ENCODE results near the gene GTF2F2. TPM values are rescaled to one million over a fixed set of nuclear protein-coding genes. Genes with fewer than 3 reads are reported as not detected.
"Not testable (repeated sequence)": the region's sequence is repeated elsewhere in the genome, so short reads cannot be mapped to it uniquely, and the experiment has no call there.

The GTF2F2 gene
- total RNA-seq, 1 donor from 2014 or later = 60.1 TPM

GRCh38 chr13:45180303-45180702 lies 60.0 kb downstream of the GTF2F2 start:
- no peak for DNase-seq (ENCODE audit: low read depth)

GRCh38 chr13:45180713-45181601 lies 60.6 kb downstream of the GTF2F2 start:
- DNase-seq (ENCODE audit: low read depth) = peak; percentile 89

- DNase-seq (ENCODE audit: low read depth) = no peak
Observed at GRCh38 chr13:45184693-45185092, 64.4 kb downstream of the GTF2F2 start.

GRCh38 chr13:45185286-45185685 lies 65.0 kb downstream of the GTF2F2 start:
- no peak for DNase-seq (ENCODE audit: low read depth)

- not testable (repeated sequence) for DNase-seq (ENCODE audit: low read depth)
Observed at GRCh38 chr13:45189077-45189476, 68.8 kb downstream of the GTF2F2 start.

DNA sequence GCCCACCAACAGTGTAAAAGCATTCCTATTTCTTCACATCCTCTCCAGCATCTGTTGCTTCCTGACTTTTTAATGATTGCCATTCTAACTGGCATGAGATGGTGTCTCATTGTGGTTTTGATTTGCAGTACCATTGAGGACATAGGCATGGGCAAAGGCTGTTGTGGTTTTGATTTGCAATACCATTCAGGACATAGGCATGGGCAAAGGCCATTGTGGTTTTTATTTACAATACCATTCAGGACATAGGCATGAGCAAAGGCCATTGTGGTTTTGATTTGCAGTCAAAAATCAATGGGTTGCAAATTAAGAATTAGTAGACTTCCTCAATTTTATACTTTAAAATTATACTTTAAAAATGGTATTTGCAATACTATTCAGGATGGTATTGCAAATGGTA lies 69.2 kb downstream of the GTF2F2 start:
- DNase-seq (ENCODE audit: low read depth) = peak; percentile 99

GRCh38 chr13:45191874-45192273 lies 71.6 kb downstream of the GTF2F2 start:
- no peak for DNase-seq (ENCODE audit: low read depth)

GRCh38 chr13:45194081-45194939 lies 74.0 kb downstream of the GTF2F2 start:
- peak; percentile 89 for DNase-seq (ENCODE audit: low read depth)

- DNase-seq (ENCODE audit: low read depth) = no peak
Observed at GRCh38 chr13:45195421-45195820, 75.1 kb downstream of the GTF2F2 start.

GRCh38 chr13:45196096-45196495 lies 75.8 kb downstream of the GTF2F2 start:
- DNase-seq (ENCODE audit: low read depth) = no peak

GRCh38 chr13:45196622-45197021 lies 76.3 kb downstream of the GTF2F2 start:
- peak; percentile 76 for DNase-seq (ENCODE audit: low read depth)

DNA sequence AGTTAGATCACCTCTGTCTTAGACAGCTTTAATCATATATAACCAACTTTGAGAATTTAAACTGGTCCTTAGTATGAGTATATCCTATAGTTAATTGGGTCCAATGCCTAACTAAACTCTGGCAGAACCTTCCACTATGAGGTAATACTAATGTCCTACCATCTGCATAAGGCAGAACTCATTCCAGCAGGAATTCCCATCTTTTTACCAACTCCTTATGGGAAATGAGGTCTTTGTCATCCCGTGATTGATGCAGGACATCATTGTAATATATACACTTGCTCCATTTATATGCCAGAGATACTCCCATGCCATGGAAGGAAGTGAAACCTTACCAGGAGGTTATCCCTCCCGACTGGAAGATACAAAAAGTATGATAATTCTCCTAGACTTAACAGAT lies 77.7 kb downstream of the GTF2F2 start:
- no peak for DNase-seq (ENCODE audit: low read depth)

- DNase-seq (ENCODE audit: low read depth) = no peak
Observed at GRCh38 chr13:45198924-45199323, 78.6 kb downstream of the GTF2F2 start.

DNA sequence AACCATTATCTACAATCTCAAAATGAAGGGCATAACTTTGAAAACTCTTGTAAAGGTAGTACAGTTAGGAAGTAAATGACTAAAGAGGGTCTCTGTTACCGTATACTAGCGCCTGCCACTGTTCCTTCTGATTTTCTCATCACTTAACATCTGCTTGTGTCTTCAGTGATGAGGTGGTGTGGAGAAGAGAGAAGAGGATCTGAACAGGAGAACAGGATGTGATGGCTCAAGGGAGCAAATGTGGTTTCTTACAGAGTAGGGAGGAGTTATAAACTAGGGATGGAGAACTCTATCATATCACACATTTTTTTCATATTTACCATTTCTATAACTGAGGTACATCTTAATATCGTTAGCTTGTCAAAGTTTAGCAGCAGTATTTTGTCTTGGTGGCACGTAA lies 79.4 kb downstream of the GTF2F2 start:
- no peak for DNase-seq (ENCODE audit: low read depth)

DNA sequence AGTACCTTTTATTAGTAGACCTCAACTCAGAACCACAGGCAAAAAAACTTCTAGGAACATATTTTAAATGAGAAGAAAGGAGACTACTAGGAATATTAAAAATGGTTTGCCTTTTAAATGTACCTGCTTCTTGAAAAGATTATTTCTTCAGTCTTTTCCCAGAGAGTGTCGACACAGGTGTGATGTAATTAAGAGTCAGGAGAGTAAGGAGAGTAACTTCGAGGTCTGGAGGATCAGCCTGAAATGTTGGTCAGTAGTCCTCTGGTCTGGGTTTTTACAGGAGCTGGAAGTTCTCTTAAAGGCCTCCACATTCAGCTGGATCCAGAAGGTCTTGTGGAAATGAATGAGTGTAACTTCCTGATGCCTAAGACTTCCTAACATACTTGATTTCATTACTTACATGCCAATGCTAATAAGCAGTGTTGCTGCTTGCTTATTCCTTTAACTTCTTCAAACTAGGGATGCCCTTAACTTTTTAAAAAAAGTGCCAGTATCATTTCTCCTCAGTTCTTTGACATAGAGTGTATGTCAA lies 80.5 kb downstream of the GTF2F2 start, which contains the start of gene KCTD4:
TSS of gene KCTD4 (minus strand) at position 345 of the 532 bp plus-strand sequence. CDS start 6,478 bp downstream, outside the sequence.
- DNase-seq (ENCODE audit: low read depth) = peak; percentile 71

GRCh38 chr13:45205124-45205523 lies 84.8 kb downstream of the GTF2F2 start:
- DNase-seq (ENCODE audit: low read depth) = no peak

- peak; percentile 96 for DNase-seq (ENCODE audit: low read depth)
Observed at GRCh38 chr13:45206340-45206739, 86.0 kb downstream of the GTF2F2 start.

- no peak for DNase-seq (ENCODE audit: low read depth)
Observed at GRCh38 chr13:45207319-45207718, 87.0 kb downstream of the GTF2F2 start.

DNA sequence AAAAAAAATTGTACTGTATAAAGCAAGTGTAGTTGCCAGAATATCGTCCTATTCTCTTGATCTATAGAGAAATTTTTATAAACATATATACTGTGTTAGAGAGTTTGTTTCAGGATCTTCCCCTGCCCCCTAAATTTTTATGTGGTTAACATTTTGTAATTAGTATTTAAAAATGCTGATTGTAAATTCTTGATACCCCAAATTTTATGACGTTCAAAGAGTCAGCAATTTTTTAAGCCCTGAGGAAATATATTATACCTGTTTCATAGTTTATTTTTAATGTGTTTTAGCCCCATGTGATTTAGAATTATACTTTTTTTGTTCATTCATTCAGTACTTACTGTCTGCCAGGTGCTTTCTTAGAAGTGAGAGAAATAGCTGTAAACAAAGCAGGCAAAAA lies 87.8 kb downstream of the GTF2F2 start:
- DNase-seq (ENCODE audit: low read depth) = no peak

DNA sequence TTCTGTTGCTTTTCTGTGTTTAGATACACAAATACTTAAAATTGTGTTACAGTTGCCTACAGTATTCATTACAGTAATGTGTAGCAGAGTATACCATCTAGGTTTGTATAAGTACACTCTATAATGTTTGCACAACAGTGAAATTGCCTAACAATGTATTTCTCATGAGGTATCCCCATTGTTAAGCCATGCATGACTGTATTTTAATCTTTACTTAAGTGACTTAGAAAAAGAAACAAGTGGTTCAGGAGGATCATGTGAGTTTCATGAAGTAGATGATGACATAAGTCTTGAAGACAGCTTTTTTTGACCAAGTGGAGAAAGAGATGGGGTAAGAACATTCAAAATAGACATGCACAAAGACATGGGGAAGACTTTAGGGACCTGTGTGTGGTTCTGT lies 88.9 kb downstream of the GTF2F2 start:
- DNase-seq (ENCODE audit: low read depth) = peak; percentile 87

DNA sequence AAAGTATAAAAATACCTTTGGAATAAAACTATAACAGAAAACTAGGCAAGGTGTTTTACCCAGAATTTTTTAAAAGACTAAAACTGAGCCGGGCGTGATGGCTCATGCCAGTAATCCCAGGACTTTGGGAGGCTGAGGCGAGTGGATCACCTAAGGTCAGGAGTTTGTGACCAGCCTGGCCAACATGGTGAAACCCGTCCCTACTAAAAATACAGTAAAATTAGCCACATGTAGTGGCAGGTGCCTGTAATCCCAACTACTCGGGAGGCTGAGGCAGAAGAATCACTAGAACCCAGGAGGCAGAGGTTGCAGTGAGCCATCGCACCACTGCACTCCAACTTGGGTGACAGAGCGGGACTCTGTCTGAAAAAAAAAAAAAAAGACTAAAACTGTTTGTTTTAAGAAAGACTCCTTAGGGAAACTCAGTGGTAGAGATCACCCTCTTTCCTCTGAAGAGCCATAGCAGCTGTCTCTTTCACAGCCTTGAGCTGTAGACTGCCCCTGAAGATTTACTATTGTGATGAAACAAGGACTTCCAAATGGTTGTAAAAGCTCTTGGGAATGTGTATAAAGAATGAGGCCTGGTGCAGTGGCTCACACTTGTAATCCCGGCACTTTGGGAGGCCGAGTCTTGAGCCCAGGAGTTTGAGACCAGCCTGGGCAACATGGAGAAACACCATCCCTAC lies 95.2 kb downstream of the GTF2F2 start:
- peak; percentile 30 for DNase-seq (ENCODE audit: low read depth)

DNA sequence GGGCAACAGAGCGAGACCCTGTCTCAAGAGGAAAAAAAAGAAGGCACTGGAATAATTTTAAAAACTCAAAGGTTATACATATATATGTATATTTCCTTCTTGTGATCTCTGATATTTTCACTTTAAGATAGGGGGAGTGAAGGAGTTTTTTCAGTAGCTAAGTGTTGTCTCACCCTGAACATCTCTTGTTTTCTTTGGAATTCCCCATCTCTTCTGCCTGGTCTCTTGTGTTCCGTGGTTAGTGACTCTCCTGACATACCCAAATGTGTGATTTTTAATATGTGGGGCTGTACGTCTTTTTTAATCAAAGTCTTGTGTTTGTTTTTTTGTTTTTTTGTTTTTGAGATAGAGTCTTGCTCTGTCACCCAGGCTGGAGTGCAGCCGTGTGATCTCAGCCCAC lies 95.9 kb downstream of the GTF2F2 start:
- DNase-seq (ENCODE audit: low read depth) = no peak

Measured in renal cortical epithelial cell (primary cell).